ENCODE measurements around the gene TXLNA. TPM values are rescaled to one million over a fixed set of nuclear protein-coding genes. Genes with fewer than 3 reads are reported as not detected.

The TXLNA gene
- total RNA-seq, 1 donor from 2014 or later = 32.9 TPM

- H3K4me3 ChIP-seq (ENCODE audit: low read depth, low read length) = no peak overlapping the region
- no peak for TF ChIP-seq CTCF (conservative IDR thresholded peaks at IDR 0.05; ENCODE audit: low read depth, low read length)
- no peak for DNase-seq (ENCODE audit: low read depth)
These were observed 16.7 kb downstream of the TXLNA start for GRCh38 chr1:32195972-32196823.

GRCh38 chr1:32197074-32197473 is 17.6 kb downstream of the TXLNA start:
- H3K4me3 ChIP-seq (ENCODE audit: low read depth, low read length) = no peak overlapping the region
- TF ChIP-seq CTCF (conservative IDR thresholded peaks at IDR 0.05; ENCODE audit: low read depth, low read length) = no peak
- no peak for DNase-seq (ENCODE audit: low read depth)

- no peak overlapping the region for H3K4me3 ChIP-seq (ENCODE audit: low read depth, low read length)
- no peak for DNase-seq (ENCODE audit: low read depth)
- TF ChIP-seq CTCF (conservative IDR thresholded peaks at IDR 0.05; ENCODE audit: low read depth, low read length) = no peak
These were observed 18.4 kb downstream of the TXLNA start for GRCh38 chr1:32197837-32198236.

- no peak overlapping the region for H3K4me3 ChIP-seq (ENCODE audit: low read depth, low read length)
- TF ChIP-seq CTCF (conservative IDR thresholded peaks at IDR 0.05; ENCODE audit: low read depth, low read length) = no peak
- no peak for DNase-seq (ENCODE audit: low read depth)
These were observed 19.0 kb downstream of the TXLNA start for GRCh38 chr1:32198237-32199042.

- TF ChIP-seq CTCF (conservative IDR thresholded peaks at IDR 0.05; ENCODE audit: low read depth, low read length) = no peak
- no peak overlapping the region for H3K4me3 ChIP-seq (ENCODE audit: low read depth, low read length)
- DNase-seq (ENCODE audit: low read depth) = no peak
These were observed 19.7 kb downstream of the TXLNA start for GRCh38 chr1:32199043-32199716.

GRCh38 chr1:32199717-32200072 is 20.2 kb downstream of the TXLNA start:
- no peak for DNase-seq (ENCODE audit: low read depth)
- no peak overlapping the region for H3K4me3 ChIP-seq (ENCODE audit: low read depth, low read length)
- TF ChIP-seq CTCF (conservative IDR thresholded peaks at IDR 0.05; ENCODE audit: low read depth, low read length) = no peak

Measured in epithelial cell of proximal tubule (primary cell).